Activated gamma-delta T cell treated with Interleukin-2 at 50 U/mL for 16 hours (primary cell): ENCODE results near the gene PTPRD.

Source experiments
- DNase-seq: peaks from one replicate; pipeline ENCODE4 v3.0.0-alpha.2; 2020

PTPRD gene

GRCh38 chr9:10612641-10613398 lies at the start of gene PTPRD:
Gene PTPRD, minus strand, starts transcription at chr9:10613002.
- no peak for DNase-seq

DNA sequence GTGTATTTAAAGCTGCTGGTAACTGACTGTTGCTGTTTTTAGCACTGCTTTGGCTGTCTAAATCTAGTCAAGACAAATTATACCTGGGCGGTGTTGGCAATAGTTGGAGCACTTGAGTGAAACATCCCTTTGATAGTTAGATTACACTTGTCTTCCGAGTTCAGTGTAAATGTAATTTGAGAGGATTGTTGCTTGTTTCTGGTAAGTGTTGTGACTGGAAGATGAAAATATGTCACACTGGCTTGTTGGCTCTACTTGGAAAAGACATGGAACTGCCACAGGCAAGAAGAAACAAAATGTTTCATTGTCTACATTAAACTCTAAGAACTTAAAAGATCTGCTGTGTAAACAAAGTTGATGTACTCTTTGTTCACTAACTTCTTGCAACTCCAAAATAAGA lies 49.2 kb upstream of the PTPRD start:
- DNase-seq: no peak

GRCh38 chr9:10661376-10661775 lies 48.6 kb upstream of the PTPRD start:
- DNase-seq: no peak

DNA sequence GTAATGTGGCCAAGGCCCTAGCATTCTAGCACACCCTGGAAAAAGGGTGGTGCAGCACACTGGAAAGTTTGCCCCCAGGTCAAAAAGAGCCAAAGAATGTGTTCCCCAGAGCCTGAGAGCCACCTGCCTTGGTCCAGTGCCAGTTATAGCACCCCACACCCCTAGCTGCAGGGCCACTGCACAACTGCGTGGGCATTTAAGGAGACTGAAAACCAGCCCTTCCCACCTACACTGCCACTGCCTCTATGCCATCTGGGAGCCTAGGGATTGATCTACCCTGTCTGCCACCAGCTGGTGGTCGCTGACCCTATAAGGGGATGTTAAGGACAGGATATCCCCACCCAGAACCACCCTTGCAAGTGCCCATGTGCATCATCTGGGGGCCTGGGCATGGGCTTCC lies 38.2 kb upstream of the PTPRD start:
- DNase-seq: no peak

GRCh38 chr9:10649076-10649475 lies 36.3 kb upstream of the PTPRD start:
- no peak for DNase-seq

- no peak for DNase-seq
Observed at GRCh38 chr9:10633785-10634184, 21.0 kb upstream of the PTPRD start.

DNA sequence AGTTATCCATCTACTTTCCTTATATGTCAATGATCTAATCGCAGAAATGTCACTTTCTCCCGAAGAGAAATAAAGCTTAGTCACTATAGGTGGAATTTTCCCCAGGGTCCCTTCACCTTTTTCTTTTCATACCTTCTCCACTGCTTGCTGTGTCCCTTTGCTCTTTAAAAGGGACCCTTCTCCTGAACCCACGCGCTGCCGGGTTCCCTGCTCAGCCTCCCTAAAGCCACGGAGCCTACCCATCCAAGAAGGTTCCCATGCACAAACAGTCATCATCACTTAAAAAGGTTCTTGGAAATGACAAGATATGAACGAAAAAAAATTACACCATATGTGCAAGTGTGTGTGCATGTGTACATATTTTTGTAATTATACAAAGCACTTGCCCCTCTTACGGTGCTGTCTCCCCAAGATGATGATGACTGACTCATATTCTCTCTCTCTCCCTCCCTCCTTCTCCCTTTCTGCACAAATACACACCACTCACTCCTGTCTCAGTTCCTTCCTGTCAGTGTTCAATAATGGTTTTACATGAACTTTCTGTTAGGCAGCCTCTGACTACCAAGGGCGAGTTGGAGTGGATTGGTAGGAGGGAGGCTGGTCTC lies 1.5 kb upstream of the PTPRD start:
- DNase-seq: no peak

DNA sequence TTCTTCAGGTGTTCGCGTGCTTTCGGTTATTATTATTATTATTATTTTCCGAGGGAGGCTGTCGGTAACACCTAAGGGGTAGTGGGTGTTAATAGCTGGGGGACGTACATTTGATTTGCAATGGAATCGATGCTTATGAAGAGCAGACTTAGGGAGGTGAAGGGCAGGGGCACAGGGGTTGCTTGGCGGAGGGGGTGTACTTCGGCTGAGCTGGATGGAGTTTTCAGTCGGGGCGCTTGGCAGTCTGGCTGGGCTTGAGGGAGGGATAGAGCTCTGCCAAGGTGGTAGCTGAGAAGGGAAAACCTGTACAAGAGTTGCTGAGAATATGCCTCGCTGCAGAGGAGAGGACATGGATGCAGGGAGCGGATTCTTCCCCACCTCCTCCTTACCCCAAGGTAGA lies 617 bp upstream of the PTPRD start:
- DNase-seq: no peak

DNA sequence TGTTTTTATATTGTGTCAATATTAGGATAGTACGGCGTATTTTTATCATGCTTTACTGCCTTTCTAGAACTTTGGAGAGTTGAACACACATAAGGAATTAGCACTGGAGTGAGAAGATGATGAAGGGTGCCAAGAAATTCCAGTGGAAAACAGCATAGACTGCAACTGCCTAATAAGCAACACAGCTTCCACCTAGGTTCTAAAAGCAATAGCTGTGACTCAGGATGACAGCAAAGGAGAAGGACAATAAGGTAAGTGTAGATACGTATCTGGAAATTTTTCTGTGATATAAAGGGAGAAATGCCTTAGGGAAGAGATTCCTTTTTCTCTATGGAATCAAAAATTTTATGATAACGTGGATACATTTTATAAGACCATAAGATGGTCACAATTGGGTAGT lies 7.4 kb downstream of the PTPRD start:
- no peak for DNase-seq

- no peak for DNase-seq
Observed at GRCh38 chr9:10604927-10605326, 7.9 kb downstream of the PTPRD start.

GRCh38 chr9:10597801-10598200 lies 15.0 kb downstream of the PTPRD start:
- no peak for DNase-seq

GRCh38 chr9:10594482-10594881 lies 18.3 kb downstream of the PTPRD start:
- no peak for DNase-seq

GRCh38 chr9:10586407-10586806 lies 26.4 kb downstream of the PTPRD start:
- no peak for DNase-seq

GRCh38 chr9:10571699-10572098 lies 41.1 kb downstream of the PTPRD start:
- no peak for DNase-seq

DNA sequence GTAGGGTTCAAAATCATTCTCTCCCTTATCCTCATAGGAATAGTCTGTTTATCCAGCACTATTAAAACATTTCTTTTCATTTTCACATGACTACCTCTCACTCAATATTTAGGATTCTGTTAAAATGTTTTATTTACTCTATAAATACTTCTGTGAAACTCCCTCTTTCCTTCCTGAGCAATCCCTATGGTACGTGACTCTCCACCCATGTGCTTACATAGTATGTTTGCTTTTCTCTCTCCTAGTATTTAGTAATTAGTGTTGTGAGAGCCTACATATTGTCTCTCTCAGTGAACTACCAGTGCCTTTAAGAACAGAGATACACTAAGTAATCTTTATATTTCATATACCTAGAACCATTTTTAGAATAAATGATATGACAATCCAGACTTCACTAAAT lies 46.0 kb downstream of the PTPRD start:
- no peak for DNase-seq

- no peak for DNase-seq
Observed at GRCh38 chr9:10562581-10563343, 50.0 kb downstream of the PTPRD start.

GRCh38 chr9:10548348-10548747 lies 64.5 kb downstream of the PTPRD start:
- no peak for DNase-seq

- no peak for DNase-seq
Observed at GRCh38 chr9:10538073-10538472, 74.7 kb downstream of the PTPRD start.

DNA sequence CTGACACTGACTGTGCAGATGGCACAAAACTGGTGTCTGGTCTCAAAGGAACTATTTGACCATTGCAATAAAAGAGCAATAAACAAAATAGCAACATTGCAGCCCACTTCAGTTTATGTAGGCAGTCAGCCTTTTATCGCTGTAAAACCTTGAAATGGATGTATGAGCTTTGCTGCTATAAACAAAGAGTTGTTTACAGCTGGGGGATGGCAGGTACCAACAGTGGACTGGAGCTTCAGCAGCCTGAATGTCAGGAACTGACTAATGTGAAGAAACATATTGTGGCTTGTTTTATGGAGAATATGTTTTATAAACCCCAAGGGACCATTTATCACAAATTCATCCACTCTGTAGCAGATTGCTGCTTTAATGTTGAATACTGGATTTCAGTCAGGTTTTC lies 78.0 kb downstream of the PTPRD start:
- no peak for DNase-seq

- DNase-seq: no peak
Observed at GRCh38 chr9:10525972-10526371, 86.8 kb downstream of the PTPRD start.

DNA sequence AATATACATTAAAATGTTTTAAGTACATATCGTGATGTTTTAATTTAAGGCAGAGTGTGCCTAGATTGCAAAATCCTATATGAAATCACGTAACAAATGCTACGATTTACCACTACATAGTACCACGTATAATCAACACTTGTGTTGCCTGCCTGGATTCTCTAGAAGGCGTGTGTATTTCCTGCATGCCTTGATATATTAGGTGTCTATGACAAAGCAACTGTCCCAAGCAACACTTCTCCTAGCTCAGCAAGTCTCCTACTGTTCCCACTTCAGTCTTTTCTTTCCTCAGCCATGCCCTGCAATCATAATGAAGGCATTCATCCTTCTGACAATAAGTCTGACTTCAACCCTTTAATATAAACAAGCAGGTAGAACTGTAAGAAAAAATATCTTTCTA lies 89.6 kb downstream of the PTPRD start:
- DNase-seq: no peak

DNA sequence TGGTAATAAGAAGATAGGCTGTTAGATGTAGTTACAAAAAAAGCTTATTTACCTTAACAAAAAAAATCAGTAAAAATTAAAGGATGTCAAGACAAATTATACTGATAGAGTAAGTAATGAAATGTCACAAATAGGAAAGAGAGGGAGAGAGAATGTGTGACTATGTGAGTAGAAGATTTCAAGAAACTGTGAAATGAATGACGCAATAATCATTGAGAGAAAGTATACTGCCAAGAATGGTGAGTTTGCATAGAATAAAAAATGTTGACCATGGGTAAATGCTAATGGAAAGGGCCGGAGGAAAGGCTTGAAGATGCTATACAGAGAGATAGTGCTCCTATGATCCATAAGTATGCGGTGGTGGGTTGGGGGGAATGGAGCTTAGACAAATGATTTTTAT lies 100.7 kb downstream of the PTPRD start:
- DNase-seq: no peak

DNA sequence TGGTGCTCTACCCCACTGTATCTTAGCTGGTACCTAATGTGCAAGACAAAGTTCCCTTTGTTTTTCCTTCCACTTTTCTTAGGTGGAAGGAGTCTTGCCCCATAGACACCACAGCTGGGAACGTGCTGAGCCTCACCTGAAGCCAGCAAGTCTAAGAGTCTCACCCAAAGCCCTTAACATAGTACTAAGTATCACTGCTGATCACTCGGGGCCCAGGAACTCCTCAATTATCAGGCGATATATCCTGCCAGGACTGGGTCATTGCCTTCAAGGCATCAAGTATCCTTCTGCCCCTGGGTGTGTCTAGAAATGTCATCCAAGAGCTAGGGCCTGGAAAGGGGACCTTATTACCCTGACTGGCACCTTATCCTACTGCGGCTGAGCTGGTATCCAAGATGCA lies 123.9 kb downstream of the PTPRD start:
- DNase-seq: no peak

GRCh38 chr9:10479172-10479571 lies 133.6 kb downstream of the PTPRD start:
- no peak for DNase-seq
